Activated T-cell treated with anti-CD3 and anti-CD28 coated beads, Interleukin-2, amount 50 U/mL, for 72 hours (primary cell): ENCODE data around the gene SSTR3. TPM values are rescaled to one million over a fixed set of nuclear protein-coding genes. Genes with fewer than 3 reads are reported as not detected.
A peak's percentile ranks its signal among the peaks of the same experiment; 100 is the strongest.

Experiments
- ATAC-seq, 2 donors: fragments of 150-1000 bp; cut with Tn5 transposase; replicated peaks in 1 of 2; 2 replicates each; pipeline ENCODE4 v1.10.0; 2021; ENCODE audit warnings: moderate library complexity in 2 of 2, mild to moderate bottlenecking in 1 of 2
- DNase-seq, 2 donors: peaks; one replicate each; pipeline ENCODE4 v3.0.0; 2021 to 2022; ENCODE audit warnings: mixed read lengths in 1 of 2
- H3K27ac Mint-ChIP-seq: one replicate; pipeline ENCODE4 v1.8.0; 2022; ENCODE audit warnings: mild to moderate bottlenecking, moderate library complexity, mixed read lengths
- H3K27me3 Mint-ChIP-seq: one replicate; pipeline ENCODE4 v1.8.0; 2022; ENCODE audit warnings: low read depth, mixed read lengths
- H3K36me3 Mint-ChIP-seq, 2 donors: one replicate each; pipeline ENCODE4 v1.8.0; 2022; ENCODE audit warnings: mixed read lengths in 2 of 2, mild to moderate bottlenecking in 1 of 2; ENCODE audit not compliant: insufficient read depth in 2 of 2
- H3K4me1 Mint-ChIP-seq: one replicate; pipeline ENCODE4 v1.8.0; 2022; ENCODE audit warnings: low read depth, mixed read lengths
- H3K4me3 Mint-ChIP-seq, 2 donors: one replicate each; pipeline ENCODE4 v1.8.0; 2022; ENCODE audit warnings: mild to moderate bottlenecking in 2 of 2, mixed read lengths in 2 of 2, moderate library complexity in 2 of 2
- H3K9me3 Mint-ChIP-seq, 2 donors: one replicate each; pipeline ENCODE4 v1.8.0; 2022; ENCODE audit warnings: mixed read lengths in 2 of 2
- total RNA-seq, 2 donors: library from RNA; stranded (reverse); gene quantifications; one replicate each; pipeline ENCODE4 v1.2.3, GENCODE V29; 2022

SSTR3 gene
- total RNA-seq, 2 donors from 2014 or later, result 10.0 to 14.6 TPM

DNA sequence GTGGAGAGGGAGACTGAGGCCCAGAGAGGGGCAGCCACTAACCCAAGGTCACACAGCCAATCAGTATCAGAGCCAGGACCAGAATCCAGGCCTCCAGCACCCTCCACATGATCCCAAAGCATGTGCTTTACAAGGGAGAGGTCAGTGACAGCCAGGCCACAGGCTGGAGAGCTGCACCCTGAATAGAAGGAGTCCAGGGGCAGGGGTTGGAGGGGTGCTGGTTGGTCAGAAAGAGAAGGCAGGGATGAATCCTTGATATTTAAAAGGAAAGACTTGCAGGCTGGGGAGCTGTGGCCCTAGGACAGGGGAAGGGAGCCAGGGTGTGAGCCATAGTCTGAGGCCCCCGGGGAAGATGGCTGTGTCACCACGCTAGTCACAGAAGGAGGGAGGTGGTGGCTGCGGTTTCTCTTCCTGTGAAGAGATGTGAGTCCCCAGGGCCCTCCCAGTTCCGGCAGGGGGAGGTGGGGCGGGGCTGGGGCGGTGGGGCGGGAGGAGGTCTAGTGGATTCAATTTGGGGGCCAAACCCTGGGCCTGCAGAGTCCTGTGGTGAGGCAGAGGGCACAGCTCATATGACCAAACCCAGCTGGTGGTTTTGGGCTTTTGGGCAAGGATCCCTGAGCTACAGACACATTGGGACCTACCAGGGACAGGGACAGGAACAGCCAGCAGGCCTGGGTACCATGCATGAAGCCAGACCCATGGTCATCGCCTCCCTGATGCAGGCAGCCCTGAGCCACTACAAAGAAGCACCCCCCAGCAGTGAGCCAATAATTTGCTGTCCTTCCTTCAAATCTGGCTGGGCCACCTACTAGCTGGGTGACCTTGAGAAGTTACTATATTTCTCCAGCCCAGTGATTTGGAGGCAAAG, 17.8 kb upstream of the SSTR3 start:
- ATAC-seq (peak; percentile 82 to 86), DNase-seq (peak; percentile 91 to 96)
- Mint-ChIP-seq H3K9me3 (no peaks in the 10 kb centered on the region), H3K27ac (peak overlapping the region; percentile 90), H3K36me3 (peaks cover 17 to 30% of the 10 kb centered on the region in 2 donors), H3K27me3 (no peaks in the 10 kb centered on the region), H3K4me1 (peaks cover 93% of the 10 kb centered on the region), H3K4me3 (peak overlapping the region; percentile 75 to 77)

DNA sequence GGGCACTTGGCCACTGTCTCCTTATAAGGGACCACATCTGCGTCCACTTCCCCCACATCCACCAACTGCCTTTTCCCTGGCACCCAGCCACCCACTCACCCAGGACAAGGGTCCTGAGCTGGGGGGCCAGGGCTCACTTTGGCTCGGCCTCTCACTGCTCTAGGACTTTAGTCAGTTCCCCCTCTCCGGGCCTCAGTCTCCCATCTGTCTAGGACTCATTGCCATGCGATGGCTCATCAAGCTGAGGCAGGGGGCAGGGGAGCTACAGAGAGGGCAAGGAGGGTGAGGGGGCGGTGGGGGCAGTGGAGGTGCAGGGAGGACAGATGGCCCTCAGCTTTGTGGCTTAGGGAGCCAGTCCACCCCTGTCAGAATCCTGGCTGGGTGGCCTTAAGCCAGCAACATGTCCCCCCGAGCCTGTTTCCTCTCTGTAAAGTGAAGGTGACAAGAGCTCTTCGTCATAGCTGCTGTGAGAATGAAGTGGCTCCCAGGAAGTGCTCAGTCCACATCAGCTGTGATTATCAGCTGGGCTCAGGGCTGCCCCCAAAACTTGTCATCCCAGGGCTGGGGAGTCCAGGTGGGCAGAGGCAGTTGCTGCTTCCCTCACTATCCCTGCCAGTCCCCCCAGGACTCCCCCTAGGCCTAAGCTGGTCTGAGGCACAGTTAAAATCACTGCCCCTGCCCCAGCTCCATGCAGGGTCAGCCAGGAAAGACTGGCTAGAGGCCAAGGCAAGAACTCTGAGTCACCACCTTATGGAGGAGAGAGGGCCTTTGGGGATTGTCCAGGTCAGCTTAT, 16.9 kb upstream of the SSTR3 start:
- no peaks in the 10 kb centered on the region for H3K27me3 Mint-ChIP-seq
- H3K4me3 Mint-ChIP-seq, result peak overlapping the region; percentile 75 to 77
- ATAC-seq, result peak; percentile 17 to 27
- H3K27ac Mint-ChIP-seq, result peak overlapping the region; percentile 90
- peaks cover 93% of the 10 kb centered on the region for H3K4me1 Mint-ChIP-seq
- H3K9me3 Mint-ChIP-seq, result peaks cover 1 to 2% of the 10 kb centered on the region in 2 donors
- DNase-seq, result peak in 1 of 2 donors; percentile 48
- H3K36me3 Mint-ChIP-seq, result peaks cover 22 to 33% of the 10 kb centered on the region in 2 donors

DNA sequence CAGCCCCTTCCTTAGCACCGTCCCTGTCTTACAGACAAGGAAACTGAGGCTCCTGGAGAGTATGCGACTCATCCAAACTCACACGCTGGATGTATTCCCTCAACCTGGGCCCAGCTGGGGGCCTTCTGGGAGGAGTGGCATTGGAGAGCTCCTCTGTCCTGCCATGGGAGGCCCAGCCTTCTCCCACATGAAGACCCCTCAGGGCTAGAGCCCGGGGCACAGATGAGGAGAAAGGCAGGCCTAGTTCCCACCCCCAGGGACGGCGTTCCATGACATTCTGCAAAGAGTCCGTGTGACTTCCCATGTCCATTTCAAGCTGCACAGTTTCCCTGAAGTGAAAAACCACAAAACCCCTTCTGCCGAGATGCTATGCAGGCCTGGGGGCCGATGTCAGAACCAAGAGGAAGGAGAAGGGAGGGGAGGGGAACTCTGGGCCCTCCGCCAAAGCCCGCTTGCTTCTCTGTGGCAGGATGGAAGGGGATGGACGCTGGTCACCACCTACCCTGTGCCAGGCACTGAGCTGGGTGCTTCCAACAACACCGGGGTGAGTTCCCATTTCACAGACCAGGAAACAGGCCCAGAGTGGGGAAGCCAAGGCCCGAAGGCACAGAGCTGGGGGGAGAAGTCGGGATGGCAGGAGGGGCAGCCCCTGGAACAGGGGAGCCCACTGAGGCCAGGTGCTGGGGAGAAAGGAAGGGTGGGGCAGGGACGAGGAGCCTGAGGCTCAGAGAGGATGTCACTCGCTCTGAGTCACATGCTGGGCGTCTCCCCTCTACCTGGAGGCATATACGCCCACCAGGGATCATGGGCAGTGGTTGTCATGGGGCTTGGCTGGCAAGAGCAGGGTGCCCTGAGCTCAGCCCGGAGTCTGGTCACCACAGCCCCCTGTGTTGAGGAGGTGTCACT, 16.1 kb upstream of the SSTR3 start:
- peak in 1 of 2 donors; percentile 52 for DNase-seq
- Mint-ChIP-seq H3K27ac (peak overlapping the region; percentile 90), H3K36me3 (peaks cover 28 to 39% of the 10 kb centered on the region in 2 donors), H3K4me3 (peak overlapping the region; percentile 75 to 77), H3K9me3 (peaks cover 2 to 4% of the 10 kb centered on the region in 2 donors), H3K27me3 (no peaks in the 10 kb centered on the region), H3K4me1 (peaks cover 93% of the 10 kb centered on the region)
- ATAC-seq, result peak in 1 of 2 donors; percentile 8

DNA sequence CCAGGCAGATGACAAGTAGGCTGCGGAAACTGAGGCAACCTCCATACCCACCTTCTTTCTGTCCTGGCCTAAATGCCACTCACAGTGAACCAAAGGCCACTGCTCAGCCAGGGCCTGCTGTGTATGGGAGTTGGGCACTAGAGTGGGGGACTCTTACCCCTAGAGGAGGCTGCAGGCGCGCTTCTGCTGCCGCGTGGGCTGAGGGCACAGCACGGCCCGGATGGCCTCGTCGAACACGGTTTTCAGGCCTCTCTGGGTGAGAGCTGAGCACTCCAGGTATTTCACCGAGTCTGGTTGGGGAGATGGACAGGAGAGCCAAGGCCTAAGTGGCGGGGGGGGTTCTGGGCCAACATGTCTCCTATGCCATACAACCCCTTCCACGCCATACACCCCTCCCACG, 14.2 kb upstream of the SSTR3 start:
- DNase-seq (no peak), ATAC-seq (no peak)
- Mint-ChIP-seq H3K36me3 (peaks cover 32 to 46% of the 10 kb centered on the region in 2 donors), H3K27ac (peak overlapping the region; percentile 38), H3K9me3 (peaks cover 3 to 4% of the 10 kb centered on the region in 2 donors), H3K4me3 (peak overlapping the region in 1 of 2 donors; percentile 1), H3K4me1 (peaks cover 93% of the 10 kb centered on the region), H3K27me3 (no peaks in the 10 kb centered on the region)

DNA sequence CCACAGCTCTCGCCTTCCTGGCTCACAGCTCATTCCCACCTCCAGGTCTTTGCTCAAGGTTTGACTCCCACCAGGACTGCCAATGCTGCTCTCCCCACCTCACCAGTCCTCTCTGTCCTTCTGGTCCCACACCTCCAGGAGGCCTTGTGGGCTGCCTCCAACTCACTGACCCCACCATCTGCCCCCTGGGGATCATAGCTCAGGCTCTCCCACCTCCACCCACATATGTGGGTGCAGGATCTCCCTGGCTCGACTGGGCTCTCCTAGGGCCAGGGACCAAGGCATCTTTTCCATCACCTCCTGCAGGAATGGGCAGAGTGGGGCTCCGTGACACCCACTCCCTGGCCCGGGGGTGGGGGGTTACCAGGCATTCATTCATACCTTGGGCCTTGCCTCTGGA, 13.8 kb upstream of the SSTR3 start:
- peaks cover 93% of the 10 kb centered on the region for H3K4me1 Mint-ChIP-seq
- H3K36me3 Mint-ChIP-seq, result peaks cover 33 to 50% of the 10 kb centered on the region in 2 donors
- H3K27me3 Mint-ChIP-seq, result no peaks in the 10 kb centered on the region
- peaks cover 4 to 7% of the 10 kb centered on the region in 2 donors for H3K9me3 Mint-ChIP-seq
- ATAC-seq (no peak), DNase-seq (no peak)
- peak overlapping the region; percentile 70 for H3K27ac Mint-ChIP-seq
- H3K4me3 Mint-ChIP-seq, result peak overlapping the region in 1 of 2 donors; percentile 1

- ATAC-seq (no peak), DNase-seq (no peak)
- peaks cover 4 to 11% of the 10 kb centered on the region in 2 donors for H3K9me3 Mint-ChIP-seq
- no peaks in the 10 kb centered on the region for H3K27me3 Mint-ChIP-seq
- peak overlapping the region; percentile 81 for H3K27ac Mint-ChIP-seq
- peaks cover 93% of the 10 kb centered on the region for H3K4me1 Mint-ChIP-seq
- H3K36me3 Mint-ChIP-seq, result peaks cover 33 to 55% of the 10 kb centered on the region in 2 donors
- H3K4me3 Mint-ChIP-seq, result no peak overlapping the region
These were observed 13.2 kb upstream of the SSTR3 start for GRCh38 chr22:37225481-37225880.

- H3K36me3 Mint-ChIP-seq, result peaks cover 33 to 56% of the 10 kb centered on the region in 2 donors
- H3K27ac Mint-ChIP-seq, result peak overlapping the region; percentile 81
- H3K4me3 Mint-ChIP-seq, result peak overlapping the region in 1 of 2 donors; percentile 70
These were observed 12.6 kb upstream of the SSTR3 start for GRCh38 chr22:37224757-37225420.

DNA sequence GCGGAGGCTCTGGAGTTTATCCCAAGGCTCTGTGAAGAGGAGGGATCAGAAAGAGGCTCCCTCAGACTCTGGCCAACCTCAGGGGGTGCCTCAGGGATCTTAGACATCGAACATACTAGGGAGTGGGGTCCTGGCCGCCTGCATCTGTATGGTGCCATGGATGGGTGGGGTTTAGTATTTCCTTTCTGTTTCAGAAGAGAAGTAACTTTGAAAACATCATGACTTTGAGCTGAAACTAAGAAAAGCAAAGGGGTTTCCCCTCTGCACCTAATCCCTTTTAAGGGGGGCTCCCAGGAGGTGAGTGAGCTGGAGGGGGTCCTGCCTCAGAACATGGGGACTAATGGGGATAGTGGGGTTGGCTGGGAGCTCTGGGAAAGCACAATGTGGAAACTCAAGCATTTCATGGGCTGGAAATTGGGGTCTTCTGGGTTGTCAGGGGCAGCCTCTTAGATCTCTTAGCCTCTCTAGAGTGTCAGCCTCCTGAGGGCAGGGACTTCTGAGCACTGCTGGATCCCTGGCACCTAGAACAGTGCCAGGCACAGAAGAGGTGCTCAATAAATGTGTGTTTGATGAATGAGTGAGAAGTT, 11.8 kb upstream of the SSTR3 start:
- H3K4me3 Mint-ChIP-seq, result peak overlapping the region; percentile 64 to 70
- peaks cover 32 to 53% of the 10 kb centered on the region in 2 donors for H3K36me3 Mint-ChIP-seq
- peak overlapping the region; percentile 99 for H3K27ac Mint-ChIP-seq
- ATAC-seq (peak in 1 of 2 donors; percentile 10), DNase-seq (no peak)
- H3K4me1 Mint-ChIP-seq, result peaks cover 93% of the 10 kb centered on the region
- H3K9me3 Mint-ChIP-seq, result peaks cover 4 to 11% of the 10 kb centered on the region in 2 donors
- no peaks in the 10 kb centered on the region for H3K27me3 Mint-ChIP-seq

More at GRCh38 chr22:37224757-37225420, 12.6 kb upstream of the SSTR3 start:
- DNase-seq (no peak), ATAC-seq (no peak)
- Mint-ChIP-seq H3K4me1 (peaks cover 93% of the 10 kb centered on the region), H3K27me3 (no peaks in the 10 kb centered on the region), H3K9me3 (peaks cover 4 to 11% of the 10 kb centered on the region in 2 donors)

- ATAC-seq, result peak; percentile 47 to 50
- H3K4me3 Mint-ChIP-seq, result peak overlapping the region; percentile 70 to 71
- no peaks in the 10 kb centered on the region for H3K27me3 Mint-ChIP-seq
- H3K4me1 Mint-ChIP-seq, result peaks cover 93% of the 10 kb centered on the region
- peak; percentile 63 to 67 for DNase-seq
- peak overlapping the region; percentile 99 for H3K27ac Mint-ChIP-seq
- H3K36me3 Mint-ChIP-seq, result peaks cover 33 to 52% of the 10 kb centered on the region in 2 donors
- H3K9me3 Mint-ChIP-seq, result peaks cover 4 to 11% of the 10 kb centered on the region in 2 donors
These were observed 10.2 kb upstream of the SSTR3 start for GRCh38 chr22:37222440-37222971.

DNA sequence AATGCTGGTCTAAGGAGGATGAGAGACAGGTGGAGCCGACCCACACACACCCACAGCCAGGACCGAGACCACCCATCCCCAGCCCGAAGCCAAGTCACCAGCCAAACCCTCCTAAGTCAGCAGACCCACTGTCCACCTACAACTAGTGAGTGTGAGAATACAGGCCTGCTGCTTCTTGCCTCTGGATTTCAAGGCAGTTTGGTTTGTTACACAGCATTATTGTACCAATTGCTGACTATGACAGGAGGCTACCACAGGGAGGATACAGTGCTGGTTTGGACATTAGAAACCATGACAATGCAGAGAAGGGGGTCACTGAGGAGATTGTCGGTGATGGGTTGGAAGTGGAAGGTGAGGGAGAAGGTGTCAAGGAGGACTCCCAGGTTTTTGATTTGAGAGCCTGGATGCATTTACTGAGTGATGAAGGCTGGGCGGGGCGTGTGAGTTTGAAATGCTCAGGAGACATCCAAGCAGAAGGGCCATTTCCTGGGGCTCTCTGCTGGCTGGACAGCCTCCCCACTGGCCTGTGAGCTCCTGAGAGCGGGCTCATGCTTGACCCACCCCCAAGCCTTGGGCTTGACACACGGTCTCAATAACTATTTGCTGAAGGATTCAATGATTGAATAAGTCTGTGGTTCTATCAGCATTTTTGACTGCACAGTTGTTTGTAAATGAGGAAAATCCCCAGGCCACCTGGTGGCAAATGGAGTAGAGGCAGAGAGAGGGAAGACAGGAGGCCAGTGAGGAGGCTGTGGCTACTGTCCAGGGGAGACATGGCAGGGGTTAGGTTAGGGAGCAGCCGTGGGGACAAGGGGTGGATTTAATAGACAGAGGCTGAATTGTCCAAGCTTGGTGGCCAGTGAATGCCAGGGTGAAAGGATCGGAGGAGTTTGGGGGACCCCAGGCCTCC, 9.4 kb upstream of the SSTR3 start:
- Mint-ChIP-seq H3K36me3 (peaks cover 33 to 55% of the 10 kb centered on the region in 2 donors), H3K27me3 (no peaks in the 10 kb centered on the region), H3K9me3 (peaks cover 4 to 11% of the 10 kb centered on the region in 2 donors), H3K27ac (peak overlapping the region; percentile 99), H3K4me1 (peaks cover 100% of the 10 kb centered on the region), H3K4me3 (peak overlapping the region; percentile 70 to 74)
- ATAC-seq (no peak), DNase-seq (no peak)
